C4-2B (cell line): ENCODE data around the gene RAF1.
"Not testable (repeated sequence)": the region's sequence is repeated elsewhere in the genome, so short reads cannot be mapped to it uniquely, and the experiment has no call there.

Source experiments
- CTCF ChIP-seq: fragments of 450-650 bp; conservative IDR thresholded peaks from 2 replicates; pipeline ENCODE4 v1.5.1; 2017; ENCODE audit warnings: mild to moderate bottlenecking
- ZFX ChIP-seq: fragments of 450-650 bp; IDR thresholded peaks from 2 replicates; pipeline ENCODE4 v1.6.1; 2017

- not testable (repeated sequence) for TF ChIP-seq CTCF, ZFX
Measured at GRCh38 chr3:12624964-12625363, 39.0 kb downstream of the RAF1 start.
